H9 (cell line): ENCODE measurements around the gene IGLL5. TPM values are rescaled to one million over a fixed set of nuclear protein-coding genes. Genes with fewer than 3 reads are reported as not detected.

Experiments used
- DNase-seq: peaks from one replicate; pipeline ENCODE4 v3.0.0-alpha.2; 2017
- H2AFZ ChIP-seq: one replicate; pipeline ENCODE4 v1.6.1; 2013; ENCODE audit warnings: mild to moderate bottlenecking, low read length, control low read depth, moderate library complexity
- H2AK5ac ChIP-seq: 2 replicates; pipeline ENCODE4 v1.6.1; 2013; ENCODE audit warnings: low read length, control low read depth, mixed read lengths; ENCODE audit not compliant: insufficient read length
- H2BK120ac ChIP-seq: one replicate; pipeline ENCODE4 v1.6.1; 2013; ENCODE audit warnings: low read depth, mild to moderate bottlenecking, low read length, control low read depth, inconsistent platforms; ENCODE audit not compliant: poor library complexity, severe bottlenecking
- H2BK12ac ChIP-seq: 2 replicates; pipeline ENCODE4 v1.6.1; 2013; ENCODE audit warnings: low read length, control low read depth, mixed read lengths, low read depth; ENCODE audit not compliant: insufficient read length
- H2BK15ac ChIP-seq: 2 replicates; pipeline ENCODE4 v1.6.1; 2013; ENCODE audit warnings: low read depth, low read length, control low read depth
- H2BK20ac ChIP-seq: one replicate; pipeline ENCODE4 v1.6.1; 2013; ENCODE audit warnings: low read depth, mild to moderate bottlenecking, low read length, control low read depth, inconsistent platforms; ENCODE audit not compliant: poor library complexity, severe bottlenecking
- H2BK5ac ChIP-seq: 2 replicates; pipeline ENCODE4 v1.6.1; 2013; ENCODE audit warnings: low read length, control low read depth, mixed read lengths; ENCODE audit not compliant: insufficient read length
- H3K14ac ChIP-seq: 2 replicates; pipeline ENCODE4 v1.6.1; 2013; ENCODE audit warnings: low read length, control low read depth; ENCODE audit not compliant: insufficient read depth
- H3K18ac ChIP-seq: 2 replicates; pipeline ENCODE4 v1.6.1; 2013; ENCODE audit warnings: low read depth, mild to moderate bottlenecking, mixed read lengths, low read length, control low read depth; ENCODE audit not compliant: insufficient read length
- H3K23ac ChIP-seq: 2 replicates; pipeline ENCODE4 v1.6.1; 2013; ENCODE audit warnings: low read length, control low read depth, mixed read lengths, low read depth; ENCODE audit not compliant: insufficient read length
- H3K23me2 ChIP-seq: 2 replicates; pipeline ENCODE4 v1.6.1; 2013; ENCODE audit warnings: low read depth, mild to moderate bottlenecking, mixed read lengths, low read length, control low read depth; ENCODE audit not compliant: insufficient read length, poor library complexity, severe bottlenecking
- H3K27ac ChIP-seq: 2 replicates; pipeline ENCODE4 v1.5.1; 2013; ENCODE audit warnings: low read length, control low read depth, mixed read lengths, low read depth; ENCODE audit not compliant: insufficient read length
- H3K27me3 ChIP-seq: 2 replicates; pipeline ENCODE4 v1.6.1; 2013; ENCODE audit warnings: low read length, control low read depth, inconsistent platforms; ENCODE audit not compliant: insufficient read depth
- H3K4ac ChIP-seq: 2 replicates; pipeline ENCODE4 v1.6.1; 2013; ENCODE audit warnings: low read depth, mild to moderate bottlenecking, control low read depth, inconsistent platforms, low read length, moderate library complexity
- H3K4me1 ChIP-seq: 2 replicates; pipeline ENCODE4 v1.6.1; 2013; ENCODE audit warnings: low read length, control low read depth, inconsistent platforms; ENCODE audit not compliant: insufficient read depth
- H3K4me2 ChIP-seq: 2 replicates; pipeline ENCODE4 v1.6.1; 2013; ENCODE audit warnings: low read length, control low read depth, mixed read lengths; ENCODE audit not compliant: insufficient read length, insufficient read depth
- H3K56ac ChIP-seq: 2 replicates; pipeline ENCODE4 v1.6.1; 2013; ENCODE audit warnings: low read depth, mild to moderate bottlenecking, mixed read lengths, low read length, control low read depth; ENCODE audit not compliant: insufficient read length
- H3K79me1 ChIP-seq: 2 replicates; pipeline ENCODE4 v1.6.1; 2013; ENCODE audit warnings: low read depth, mild to moderate bottlenecking, moderate library complexity, low read length, control low read depth, inconsistent platforms; ENCODE audit not compliant: insufficient read depth, poor library complexity, severe bottlenecking
- H3K79me2 ChIP-seq: 2 replicates; pipeline ENCODE4 v1.6.1; 2013; ENCODE audit warnings: low read length, control low read depth, inconsistent platforms; ENCODE audit not compliant: insufficient read depth
- H3K9ac ChIP-seq: 2 replicates; pipeline ENCODE4 v1.6.1; 2013; ENCODE audit warnings: low read length, control low read depth, mixed read lengths; ENCODE audit not compliant: insufficient read length; ENCODE audit errors: extremely low read depth
- H3K9me3 ChIP-seq: one replicate; pipeline ENCODE4 v1.6.1; 2013; ENCODE audit warnings: low read depth, low read length, inconsistent platforms; ENCODE audit not compliant: control insufficient read depth
- H3T11ph ChIP-seq: one replicate; pipeline ENCODE4 v1.6.1; 2013; ENCODE audit warnings: mild to moderate bottlenecking, low read length, control low read depth, inconsistent platforms
- H4K20me1 ChIP-seq: one replicate; pipeline ENCODE4 v1.6.1; 2013; ENCODE audit not compliant: control insufficient read depth, insufficient read length, insufficient read depth
- H4K5ac ChIP-seq: 2 replicates; pipeline ENCODE4 v1.6.1; 2013; ENCODE audit warnings: low read depth, mild to moderate bottlenecking, mixed read lengths, low read length, control low read depth; ENCODE audit not compliant: insufficient read length
- H4K8ac ChIP-seq: replicated peaks from 2 replicates; pipeline ENCODE4 v1.6.1; 2013; ENCODE audit warnings: low read length, control low read depth, mixed read lengths, low read depth; ENCODE audit not compliant: insufficient read length
- H4K91ac ChIP-seq: 2 replicates; pipeline ENCODE4 v1.6.1; 2013; ENCODE audit warnings: low read depth, mild to moderate bottlenecking, moderate library complexity, mixed read lengths, low read length, control low read depth; ENCODE audit not compliant: insufficient read length
- H3K27ac Mint-ChIP-seq, 3 experiments: 2 replicates in 2 of 3; 3 replicates in 1 of 3; pipeline ENCODE4 v1.8.0; 2020 to 2021; ENCODE audit warnings: mixed read lengths in 3 of 3, mild to moderate bottlenecking in 1 of 3, moderate library complexity in 1 of 3
- H3K27me3 Mint-ChIP-seq: 2 replicates; pipeline ENCODE4 v1.8.0; 2021; ENCODE audit warnings: low read depth, mild to moderate bottlenecking, moderate library complexity, mixed read lengths
- H3K36me3 Mint-ChIP-seq, 3 experiments: 2 replicates in 2 of 3; 3 replicates in 1 of 3; pipeline ENCODE4 v1.8.0; 2020 to 2021; ENCODE audit warnings: low read depth in 3 of 3, mixed read lengths in 3 of 3; ENCODE audit not compliant: insufficient read depth in 1 of 3
- H3K4me1 Mint-ChIP-seq, 2 experiments: 2 replicates each; pipeline ENCODE4 v1.8.0; 2020; ENCODE audit warnings: mixed read lengths in 2 of 2
- H3K4me3 Mint-ChIP-seq, 2 experiments: 2 replicates in 1 of 2; 3 replicates in 1 of 2; pipeline ENCODE4 v1.8.0; 2020 to 2021; ENCODE audit warnings: mild to moderate bottlenecking in 2 of 2, mixed read lengths in 2 of 2, moderate library complexity in 1 of 2
- H3K9me3 Mint-ChIP-seq, 2 experiments: 2 replicates in 1 of 2; 3 replicates in 1 of 2; pipeline ENCODE4 v1.8.0; 2020; ENCODE audit warnings: mild to moderate bottlenecking in 2 of 2, mixed read lengths in 2 of 2, moderate library complexity in 1 of 2
- WGBS: extraction: QIAGEN DNeasy Blood & Tissue Kit; methylation state at CpG from one replicate; pipeline ENCODE4 v1.1.7; 2013; ENCODE audit warnings: missing lambda C conversion rate, low lambda C conversion rate, mixed read lengths; ENCODE audit not compliant: insufficient read length; ENCODE audit errors: extremely low coverage; 5-methylcytosine and 5-hydroxymethylcytosine counted together
- total RNA-seq: library from RNA; stranded (reverse); gene quantifications from 2 replicates; pipeline ENCODE4 v1.2.1, GENCODE V29; 2021
- TF ChIP-seq, protein P1 (sequence below): fragments of 200-600 bp; sonication (generic); conservative IDR thresholded peaks from 3 replicates; pipeline ENCODE4 v1.8.0; 2021; ENCODE audit warnings: antibody characterized with exemption, mild to moderate bottlenecking

Gene IGLL5
- total RNA-seq, 1 experiment from 2014 or later: not detected

DNA sequence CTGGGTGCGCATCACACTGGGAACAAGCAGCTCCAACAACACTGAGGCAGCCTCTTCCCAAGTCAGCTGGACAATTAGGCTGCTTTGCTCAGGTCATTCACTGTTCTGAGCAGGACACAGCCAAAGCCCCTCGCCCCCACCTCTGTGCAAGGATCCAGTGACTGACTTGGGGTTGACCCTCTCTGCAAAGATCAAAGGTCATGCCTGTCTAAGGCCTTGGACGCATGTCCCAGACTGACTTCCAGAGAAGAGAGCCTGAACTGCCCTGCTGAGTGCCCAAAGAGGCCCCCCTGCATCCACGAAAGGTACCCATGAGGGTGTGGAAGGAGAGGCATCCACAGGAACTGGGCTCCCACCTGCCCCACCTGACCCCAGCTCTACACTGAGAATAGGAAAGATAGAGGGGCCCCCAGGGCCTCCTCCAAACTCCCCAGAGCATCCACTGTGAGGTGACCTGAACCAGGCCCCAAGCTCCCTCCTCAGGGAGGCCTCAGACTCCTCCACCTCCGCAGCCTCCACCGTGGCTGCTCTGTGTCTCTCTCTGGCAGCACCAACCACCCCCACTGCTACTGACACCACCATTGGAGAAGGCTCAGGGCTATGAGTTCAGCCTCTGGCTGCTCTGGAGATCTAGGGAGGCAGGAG is 53.5 kb downstream of the IGLL5 start:
- H3K79me2 ChIP-seq: no peaks in the 10 kb centered on the region
- no peak overlapping the region for H2BK20ac ChIP-seq
- H3K4me1 Mint-ChIP-seq: peaks cover 4 to 5% of the 10 kb centered on the region in 2 experiments; a peak in 1 of 4 replicates
- H2BK120ac ChIP-seq: no peak overlapping the region
- no peak overlapping the region for H2BK12ac ChIP-seq
- no peak overlapping the region for H2AFZ ChIP-seq
- H4K8ac ChIP-seq: no peak overlapping the region
- no peak overlapping the region for H3K4me3 Mint-ChIP-seq
- no peak overlapping the region for H3K4ac ChIP-seq
- H2AK5ac ChIP-seq: no peak overlapping the region
- TF ChIP-seq, protein P1, sequence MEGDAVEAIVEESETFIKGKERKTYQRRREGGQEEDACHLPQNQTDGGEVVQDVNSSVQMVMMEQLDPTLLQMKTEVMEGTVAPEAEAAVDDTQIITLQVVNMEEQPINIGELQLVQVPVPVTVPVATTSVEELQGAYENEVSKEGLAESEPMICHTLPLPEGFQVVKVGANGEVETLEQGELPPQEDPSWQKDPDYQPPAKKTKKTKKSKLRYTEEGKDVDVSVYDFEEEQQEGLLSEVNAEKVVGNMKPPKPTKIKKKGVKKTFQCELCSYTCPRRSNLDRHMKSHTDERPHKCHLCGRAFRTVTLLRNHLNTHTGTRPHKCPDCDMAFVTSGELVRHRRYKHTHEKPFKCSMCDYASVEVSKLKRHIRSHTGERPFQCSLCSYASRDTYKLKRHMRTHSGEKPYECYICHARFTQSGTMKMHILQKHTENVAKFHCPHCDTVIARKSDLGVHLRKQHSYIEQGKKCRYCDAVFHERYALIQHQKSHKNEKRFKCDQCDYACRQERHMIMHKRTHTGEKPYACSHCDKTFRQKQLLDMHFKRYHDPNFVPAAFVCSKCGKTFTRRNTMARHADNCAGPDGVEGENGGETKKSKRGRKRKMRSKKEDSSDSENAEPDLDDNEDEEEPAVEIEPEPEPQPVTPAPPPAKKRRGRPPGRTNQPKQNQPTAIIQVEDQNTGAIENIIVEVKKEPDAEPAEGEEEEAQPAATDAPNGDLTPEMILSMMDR: no peak
- no peaks in the 10 kb centered on the region; a peak in 1 of 7 replicates for H3K36me3 Mint-ChIP-seq
- H3K27me3 ChIP-seq: peaks cover 3% of the 10 kb centered on the region; the same call in 1 of the 2 replicates
- H3K27ac Mint-ChIP-seq: no peak overlapping the region
- no peaks in the 10 kb centered on the region for H3K79me1 ChIP-seq
- H4K91ac ChIP-seq: no peak overlapping the region
- no CpG with 5 or more reads among the region's 6 CpGs for WGBS
- H4K20me1 ChIP-seq: no peaks in the 10 kb centered on the region
- no peak overlapping the region for H3K23ac ChIP-seq
- DNase-seq: peak; percentile 13
- no peak overlapping the region for H3K18ac ChIP-seq
- H3K23me2 ChIP-seq: no peaks in the 10 kb centered on the region
- no peak overlapping the region for H4K5ac ChIP-seq
- H3K9me3 ChIP-seq: no peaks in the 10 kb centered on the region
- no peak overlapping the region for H2BK15ac ChIP-seq
- no peak overlapping the region for H3K9ac ChIP-seq
- no peak overlapping the region for H2BK5ac ChIP-seq
- no peak overlapping the region for H3K27ac ChIP-seq
- H3T11ph ChIP-seq: no peak overlapping the region
- H3K56ac ChIP-seq: no peak overlapping the region
- H3K27me3 Mint-ChIP-seq: peaks cover 87% of the 10 kb centered on the region
- no peak overlapping the region for H3K14ac ChIP-seq
- H3K4me1 ChIP-seq: no peaks in the 10 kb centered on the region
- H3K4me2 ChIP-seq: no peak overlapping the region
- H3K9me3 Mint-ChIP-seq: no peaks in the 10 kb centered on the region
